Heart left ventricle (tissue), 16 donors: Measurements from ENCODE around the gene ELANE. TPM values are rescaled to one million over a fixed set of nuclear protein-coding genes. Genes with fewer than 3 reads are reported as not detected.
A peak's percentile ranks its signal among the peaks of the same experiment; 100 is the strongest.

Experiments
- ATAC-seq, 4 donors: fragments of 200-7000 bp; cut with Tn5 transposase; one replicate each; pipeline ENCODE4 v1.9.1; 2020 to 2022; ENCODE audit warnings: moderate library complexity in 4 of 4, mild to moderate bottlenecking in 3 of 4, moderate number of reproducible peaks in 1 of 4
- DNase-seq, 5 donors: peaks; one replicate each; pipeline ENCODE4 v3.0.0-alpha.2; 2020
- H3K27ac ChIP-seq, 12 donors: fragments of 200-600 bp; sonication (generic) in 4 of 12; one replicate each; pipeline versions ENCODE4 v1.5.0 to v1.8.0; 2016 to 2022; ENCODE audit warnings: mild to moderate bottlenecking in 2 of 12
- H3K27me3 ChIP-seq, 9 donors: fragments of 200-600 bp; sonication (generic) in 2 of 9; one replicate each; pipeline versions ENCODE4 v1.5.1 to v1.8.0; 2016 to 2022; ENCODE audit warnings: mild to moderate bottlenecking in 3 of 9
- H3K36me3 ChIP-seq, 9 donors: fragments of 200-600 bp; sonication (generic) in 2 of 9; one replicate each; pipeline versions ENCODE4 v1.5.0 to v1.8.0; 2018 to 2022; ENCODE audit warnings: mild to moderate bottlenecking in 2 of 9
- H3K4me1 ChIP-seq, 12 donors: fragments of 200-600 bp; sonication (generic) in 4 of 12; one replicate each; pipeline versions ENCODE4 v1.5.0 to v1.8.0; 2016 to 2022; ENCODE audit warnings: mild to moderate bottlenecking in 3 of 12
- H3K4me3 ChIP-seq, 12 donors: fragments of 200-600 bp; sonication (generic) in 4 of 12; one replicate each; pipeline versions ENCODE4 v1.5.0 to v1.8.0; 2017 to 2022; ENCODE audit warnings: mild to moderate bottlenecking in 9 of 12, moderate library complexity in 4 of 12
- H3K9me3 ChIP-seq, 12 donors: fragments of 200-600 bp; sonication (generic) in 4 of 12; one replicate each; pipeline versions ENCODE4 v1.5.0 to v1.8.0; 2016 to 2022; ENCODE audit warnings: mild to moderate bottlenecking in 1 of 12
- CTCF ChIP-seq, 12 donors: fragments of 200-600 bp; sonication (generic) in 4 of 12; IDR thresholded peaks; one replicate each; pipeline versions ENCODE4 v1.5.0 to v1.8.0; 2018 to 2022; ENCODE audit warnings: antibody characterized with exemption in 12 of 12, mild to moderate bottlenecking in 5 of 12
- POLR2A ChIP-seq, 2 donors: fragments of 450-650 bp; IDR thresholded peaks; one replicate each; pipeline ENCODE4 v1.6.1; 2017; ENCODE audit warnings: antibody characterized with exemption in 2 of 2, mild to moderate bottlenecking in 2 of 2, moderate library complexity in 2 of 2
- WGBS, 4 donors: extraction: QIAGEN DNeasy Blood & Tissue Kit in 2 of 4; methylation state at CpG; one replicate each; pipeline versions ENCODE4 v1.1.5 to v1.1.7; 2013 to 2018; 5-methylcytosine and 5-hydroxymethylcytosine counted together
- intact Hi-C, 10 donors: fragments of 100-400 bp; cut with DNase I; formaldehyde crosslinking; loops; one replicate each; pipeline versions ENCODE4 v1.11.1 to v1.14.2; 2022
- long read RNA-seq, 3 donors: library from polyadenylated mRNA; unstranded; transcript quantifications; one replicate each; pipeline ENCODE4 v2.0.0, GENCODE V29; 2020 to 2021
- polyA plus RNA-seq, 2 donors: library from polyadenylated mRNA; stranded (reverse); fragments of 200-250 nt; gene quantifications; one replicate each; pipeline ENCODE4 v1.2.3, GENCODE V29; 2013
- total RNA-seq, 9 donors: library from RNA; depleted of rRNA in 2 of 9; stranded (reverse); fragments of >200 nt in 2 of 9; fragmentation: NEBNext Ultra II Directional in 3 of 9; extraction: Animal tissue kit (Norgen Biotek cat#: 25700) in 3 of 9; gene quantifications; one replicate each; pipeline versions ENCODE4 v1.1.0 to v1.2.4, GENCODE V29; 2016 to 2023
- donor health status: ischemic (EF 13 %, LVEDD 7.1; RV severe dilation, severe dysfunction).
- donor health status: healthy with polysubstance abuse.
- donor health status: DM: no; HTN: yes; CAD: no.
- donor health status: DM: no; HTN: no; CAD: no.
- donor health status: ischemic (EF 25% LVEDD 6.9; RV normal size, moderate dysfunction).
- donor health status: ischemic (EF 25% LVEDD 5.7; RV mildly dilated, moderate dysfunction).
- donor health status: healthy.
- donor health status: DM: yes; HTN: yes; CAD: no.
- donor health status: ischemic (EF 35%, LVEDD 5.7; RV mildly dilated, moderate dysfunction).
- donor health status: nonischemic (EF 11% LVEDD 7.7; RV severe dilation, severe dysfunction).
- donor health status: DM: yes; HTN: yes; CAD: no.
- donor health status: PGD.
- donor health status: ischemic (EF 29% LVEDD 5.4; RV normal size, mild dysfunction).
- donor health status: nonischemic (EF 23%, LVEDD 6.1; RV moderate dilation, normal function).

The ELANE gene
- total RNA-seq, result 1 to 10 TPM in 2 of 9 donors, under 1 TPM in 2, not detected in 5; 0.42 to 1.8 (median 1.3) TPM
- 1 to 10 TPM in 1 of 2 donors, under 1 TPM in 1; 0.53 to 1.4 TPM for polyA plus RNA-seq
- long read RNA-seq, donor 1, result 0 reads
- long read RNA-seq, donor 2, partial matches to known transcripts, result 0 of 2 reads
- long read RNA-seq, donor 2, other reads (novel, unspliced or antisense), result 2 of 2 reads
- long read RNA-seq, donor 3, partial matches to known transcripts, result 0 of 1 reads
- long read RNA-seq, donor 3, other reads (novel, unspliced or antisense), result 0 of 1 reads

- peak within 1 kb of the TSS in 10 of 12 donors; percentile 70 to 90 (median 80) for H3K27ac ChIP-seq
- no peaks in the 10 kb centered on the region for H3K36me3 ChIP-seq
- ATAC-seq, result no peak
- H3K4me1 ChIP-seq, result peaks cover 0 to 30% (median 9%) of the 10 kb centered on the region in 12 donors
- peak in 1 of 5 donors; percentile 23 for DNase-seq
- H3K4me3 ChIP-seq, result peak within 1 kb of the TSS in 1 of 12 donors; percentile 6
- H3K9me3 ChIP-seq, result no peaks in the 10 kb centered on the region
- intact Hi-C loops, result loop anchor here in 3 of 10 donors (10.0 kb wide), 1 partner anchor 78 kb away; no protein-coding TSS in a partner anchor
- TF ChIP-seq POLR2A (IDR thresholded peaks at IDR 0.05) (no peak), CTCF (IDR thresholded peaks at IDR 0.05) (no peak)
- WGBS, 4 donors, result 64 to 79% (median 68%) methylated on average over 19 to 55 of the region's 55 CpGs
- H3K27me3 ChIP-seq, result peaks cover 9 to 47% (median 15%) of the 10 kb centered on the region in 9 donors
These were observed at the start of gene ELANE for GRCh38 chr19:852136-853013. ELANE (plus strand) TSS chr19:852303; CDS start chr19:852329, 26 bp downstream.

GRCh38 chr19:802498-803098, 49.5 kb upstream of the ELANE start:
- peaks cover 11 to 82% (median 49%) of the 10 kb centered on the region in 9 donors for H3K36me3 ChIP-seq
- peak in 2 of 5 donors; percentile 19 to 21 for DNase-seq

GRCh38 chr19:803099-803561, 49.0 kb upstream of the ELANE start:
- Histone ChIP-seq H3K4me1 (peaks cover 26 to 76% (median 56%) of the 10 kb centered on the region in 12 donors), H3K9me3 (no peaks in the 10 kb centered on the region), H3K27me3 (no peaks in the 10 kb centered on the region), H3K36me3 (peaks cover 11 to 87% (median 54%) of the 10 kb centered on the region in 9 donors), H3K27ac (peak overlapping the region in 11 of 12 donors; percentile 35 to 100 (median 95)), H3K4me3 (peak overlapping the region in 10 of 12 donors; percentile 4 to 99 (median 88))
- intact Hi-C loops, result no loop called here
- TF ChIP-seq POLR2A (IDR thresholded peaks at IDR 0.05) (no peak), CTCF (IDR thresholded peaks at IDR 0.05) (no peak)
- ATAC-seq, result no peak
- peak in 1 of 5 donors; percentile 15 for DNase-seq
- 64 to 70% (median 66%) methylated on average over 15 to 17 of the region's 17 CpGs for WGBS, 4 donors

More at GRCh38 chr19:802498-803098, 49.5 kb upstream of the ELANE start:
- Histone ChIP-seq H3K4me3 (peak overlapping the region in 9 of 12 donors; percentile 5 to 99 (median 90)), H3K27me3 (no peaks in the 10 kb centered on the region), H3K9me3 (no peaks in the 10 kb centered on the region), H3K4me1 (peaks cover 26 to 76% (median 56%) of the 10 kb centered on the region in 12 donors), H3K27ac (peak overlapping the region in 11 of 12 donors; percentile 35 to 100 (median 95))
- no peak for TF ChIP-seq CTCF (IDR thresholded peaks at IDR 0.05)
- WGBS, 4 donors, result 31 to 48% (median 40%) methylated on average over 21 to 28 of the region's 28 CpGs
- intact Hi-C loops, result no loop called here
- no peak for ATAC-seq
